ENCODE results near the gene ADCY3.

Gene ADCY3

GRCh38 chr2:24924732-24925131 lies 4.7 kb upstream of the ADCY3 start:
- no peak for DNase-seq

GRCh38 chr2:24924266-24924665 lies 4.2 kb upstream of the ADCY3 start:
- DNase-seq, result no peak

GRCh38 chr2:24923106-24923505 lies 3.1 kb upstream of the ADCY3 start:
- DNase-seq, result no peak

- no peak for DNase-seq
Measured at GRCh38 chr2:24922556-24922955, 2.5 kb upstream of the ADCY3 start.

- DNase-seq, result peak; percentile 59
Measured at GRCh38 chr2:24920809-24921441, 888 bp upstream of the ADCY3 start.

GRCh38 chr2:24919506-24920097 lies 435 bp downstream of the ADCY3 start:
- DNase-seq, result peak; percentile 68

- DNase-seq, result no peak
Measured at GRCh38 chr2:24919037-24919505, 966 bp downstream of the ADCY3 start.

GRCh38 chr2:24918326-24919036 lies 1.6 kb downstream of the ADCY3 start:
- DNase-seq, result no peak

- no peak for DNase-seq
Measured at GRCh38 chr2:24917731-24918325, 2.2 kb downstream of the ADCY3 start.

- no peak for DNase-seq
Measured at GRCh38 chr2:24917086-24917485, 3.0 kb downstream of the ADCY3 start.

- DNase-seq, result no peak
Measured at GRCh38 chr2:24915796-24916195, 4.2 kb downstream of the ADCY3 start.

GRCh38 chr2:24915175-24915574 lies 4.9 kb downstream of the ADCY3 start:
- DNase-seq, result no peak

- no peak for DNase-seq
Measured at GRCh38 chr2:24914713-24915112, 5.3 kb downstream of the ADCY3 start.

GRCh38 chr2:24913911-24914310 lies 6.1 kb downstream of the ADCY3 start:
- no peak for DNase-seq

GRCh38 chr2:24912986-24913385 lies 7.1 kb downstream of the ADCY3 start:
- no peak for DNase-seq

GRCh38 chr2:24912523-24912922 lies 7.5 kb downstream of the ADCY3 start:
- no peak for DNase-seq

- DNase-seq, result no peak
Measured at GRCh38 chr2:24910245-24910644, 9.8 kb downstream of the ADCY3 start.

- DNase-seq, result no peak
Measured at GRCh38 chr2:24909555-24910177, 10.4 kb downstream of the ADCY3 start.

- DNase-seq, result no peak
Measured at GRCh38 chr2:24908461-24908901, 11.6 kb downstream of the ADCY3 start.

GRCh38 chr2:24907116-24907515 lies 12.9 kb downstream of the ADCY3 start:
- no peak for DNase-seq

GRCh38 chr2:24906466-24906865 lies 13.6 kb downstream of the ADCY3 start:
- no peak for DNase-seq

GRCh38 chr2:24903161-24904103 lies 16.6 kb downstream of the ADCY3 start:
- no peak for DNase-seq
